HepG2 (cell line): ENCODE data around the gene RNH1. TPM values are rescaled to one million over a fixed set of nuclear protein-coding genes. Genes with fewer than 3 reads are reported as not detected.

Experiments used
- DNMT3B ChIP-seq: conservative IDR thresholded peaks from 2 replicates; pipeline ENCODE4 v1.6.1; 2016; ENCODE audit warnings: missing biosample characterization, control low read depth
- HDAC2 ChIP-seq: sonication (generic); formaldehyde crosslinking; IDR thresholded peaks from 2 replicates; pipeline ENCODE4 v1.4.0; 2020; ENCODE audit warnings: missing genetic modification reagents
- KAT2B ChIP-seq: fragments of 150-350 bp; IDR thresholded peaks from 2 replicates; pipeline ENCODE4 v1.6.1; 2014; ENCODE audit warnings: low read depth, low read length, borderline replicate concordance
- KLF11 ChIP-seq: IDR thresholded peaks from 2 replicates; pipeline ENCODE4 v1.6.1; 2016; ENCODE audit warnings: missing compliant biosample characterization
- SIN3A ChIP-seq: IDR thresholded peaks from 2 replicates; pipeline ENCODE4 v1.6.1; 2011; ENCODE audit warnings: low read depth, mild to moderate bottlenecking, control low read depth, low read length, borderline replicate concordance
- SIX4 ChIP-seq: sonication (generic); formaldehyde crosslinking; IDR thresholded peaks from 2 replicates; pipeline ENCODE4 v1.4.0; 2020; ENCODE audit warnings: missing genetic modification reagents
- SKI ChIP-seq: fragments of 450-650 bp; IDR thresholded peaks from one replicate; pipeline ENCODE4 v1.6.1; 2018; ENCODE audit warnings: mild to moderate bottlenecking; ENCODE audit not compliant: partially characterized antibody
- SP140L ChIP-seq: sonication (generic); formaldehyde crosslinking; IDR thresholded peaks from 2 replicates; pipeline ENCODE4 v1.4.0; 2020; ENCODE audit warnings: missing genetic modification reagents, borderline replicate concordance
- SUZ12 ChIP-seq: fragments of 150-350 bp; IDR thresholded peaks from 2 replicates; pipeline ENCODE4 v1.6.1; 2014; ENCODE audit warnings: low read depth, low read length
- TARDBP ChIP-seq: sonication (generic); formaldehyde crosslinking; IDR thresholded peaks from 2 replicates; pipeline ENCODE4 v1.8.0; 2022; ENCODE audit warnings: mild to moderate bottlenecking, missing genetic modification reagents
- YEATS4 ChIP-seq: sonication (generic); formaldehyde crosslinking; IDR thresholded peaks from 2 replicates; pipeline ENCODE4 v1.4.0; 2020; ENCODE audit warnings: missing genetic modification reagents, borderline replicate concordance
- ZNF101 ChIP-seq: sonication (generic); formaldehyde crosslinking; IDR thresholded peaks from 2 replicates; pipeline ENCODE4 v1.4.0; 2020; ENCODE audit warnings: mild to moderate bottlenecking, low read depth, missing genetic modification reagents, borderline replicate concordance
- ZNF33B ChIP-seq: sonication (generic); formaldehyde crosslinking; IDR thresholded peaks from 2 replicates; pipeline ENCODE4 v1.5.1; 2020; ENCODE audit warnings: mild to moderate bottlenecking, missing genetic modification reagents
- ZNF720 ChIP-seq: sonication (generic); formaldehyde crosslinking; IDR thresholded peaks from 2 replicates; pipeline ENCODE4 v1.4.0; 2020; ENCODE audit warnings: missing genetic modification reagents
- ZNF816 ChIP-seq: sonication (generic); formaldehyde crosslinking; IDR thresholded peaks from 2 replicates; pipeline ENCODE4 v1.8.0; 2022; ENCODE audit warnings: missing genetic modification reagents, mild to moderate bottlenecking, borderline replicate concordance
- polyA plus RNA-seq, 8 experiments: library from polyadenylated mRNA; depleted of rRNA in 3 of 8; stranded (reverse) in 7 of 8; unstranded in 1 of 8; fragments of >200 nt; fragmentation: Illumina TruSeq in 4 of 8; extraction: Trizol in 4 of 8; gene quantifications; 2 replicates each; pipeline versions ENCODE4 v1.2.1 to v1.2.3, GENCODE V29; 2011 to 2016; ENCODE audit warnings: low read depth in 4 of 8, missing spikeins in 1 of 8, mixed read lengths in 1 of 8; ENCODE audit not compliant: insufficient read depth in 1 of 8
- total RNA-seq, 5 experiments: library from RNA; depleted of rRNA; stranded (reverse); fragments of >200 nt; fragmentation: Illumina TruSeq; extraction: Trizol; gene quantifications; 2 replicates each; pipeline ENCODE4 v1.2.3, GENCODE V29; 2016; ENCODE audit warnings: low read depth in 1 of 5
- TF ChIP-seq, protein P1 (sequence below): sonication (generic); formaldehyde crosslinking; IDR thresholded peaks from 2 replicates; pipeline ENCODE4 v1.4.0; 2020; ENCODE audit warnings: missing genetic modification reagents
- TF ChIP-seq, protein P2 (sequence below): sonication (generic); formaldehyde crosslinking; IDR thresholded peaks from 2 replicates; pipeline ENCODE4 v1.8.1; 2023; ENCODE audit warnings: mild to moderate bottlenecking, inconsistent platforms, moderate library complexity, missing genetic modification reagents, borderline replicate concordance
- TF ChIP-seq, protein P3 (sequence below): sonication (generic); formaldehyde crosslinking; IDR thresholded peaks from 2 replicates; pipeline ENCODE4 v1.5.0; 2020; ENCODE audit warnings: missing genetic modification reagents
- TF ChIP-seq, protein P4 (sequence below), 2 experiments: sonication (generic) in 1 of 2; formaldehyde crosslinking in 1 of 2; IDR thresholded peaks; 2 replicates each; pipeline versions ENCODE4 v1.4.0 to v1.6.1; 2016 to 2020; ENCODE audit warnings: borderline replicate concordance in 1 of 2, low read depth in 1 of 2, mild to moderate bottlenecking in 1 of 2, missing genetic modification reagents in 1 of 2

Gene RNH1
- total and polyA plus RNA-seq, 2 of the 13 experiments (the other 11 are each of a cell fraction or from before 2014, with no cell fraction given): 36.0 to 74.1 TPM

DNA sequence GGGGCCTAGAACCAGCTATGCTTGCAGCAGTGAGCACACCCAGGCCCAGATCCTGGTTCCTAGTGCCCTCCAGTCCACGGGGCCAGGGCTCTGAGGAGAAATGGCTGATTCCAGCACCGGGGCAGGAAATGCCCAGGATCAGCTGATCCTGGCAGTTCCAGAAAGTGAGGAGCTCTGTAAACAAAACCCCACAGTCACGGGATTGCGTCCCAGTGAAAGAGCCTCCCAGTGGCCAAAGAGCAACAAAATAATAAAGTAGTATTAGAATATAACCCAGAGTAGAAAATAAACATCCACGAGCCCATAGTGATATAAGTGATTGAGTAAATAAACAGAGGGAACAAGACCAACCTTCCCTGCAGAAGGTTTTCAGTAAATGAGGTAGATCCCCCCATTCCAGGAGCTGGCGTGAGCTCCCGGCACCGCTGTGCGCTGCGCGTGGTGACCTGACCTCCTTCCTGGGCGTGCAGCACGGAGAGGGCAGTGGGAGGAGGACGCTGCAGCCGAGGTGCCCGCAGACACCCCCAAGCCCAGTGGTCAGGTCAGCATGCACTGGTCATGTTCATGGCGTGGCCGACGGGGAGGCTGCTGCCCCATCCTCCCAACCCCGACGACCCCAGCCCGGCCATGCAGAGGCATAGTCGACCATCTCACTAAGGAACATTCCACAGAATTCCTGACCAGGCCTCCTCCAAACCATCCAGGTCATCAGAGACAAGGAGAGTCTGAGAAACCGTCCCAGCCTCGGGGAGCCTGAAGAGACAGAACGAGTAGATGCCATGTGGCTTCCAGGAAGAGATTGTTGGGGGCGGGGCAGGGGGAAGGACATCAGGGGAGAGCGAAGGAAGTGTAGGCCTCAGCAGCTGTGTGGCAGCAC is 37.1 kb downstream of the RNH1 start (continued):
- TF ChIP-seq, protein P1, sequence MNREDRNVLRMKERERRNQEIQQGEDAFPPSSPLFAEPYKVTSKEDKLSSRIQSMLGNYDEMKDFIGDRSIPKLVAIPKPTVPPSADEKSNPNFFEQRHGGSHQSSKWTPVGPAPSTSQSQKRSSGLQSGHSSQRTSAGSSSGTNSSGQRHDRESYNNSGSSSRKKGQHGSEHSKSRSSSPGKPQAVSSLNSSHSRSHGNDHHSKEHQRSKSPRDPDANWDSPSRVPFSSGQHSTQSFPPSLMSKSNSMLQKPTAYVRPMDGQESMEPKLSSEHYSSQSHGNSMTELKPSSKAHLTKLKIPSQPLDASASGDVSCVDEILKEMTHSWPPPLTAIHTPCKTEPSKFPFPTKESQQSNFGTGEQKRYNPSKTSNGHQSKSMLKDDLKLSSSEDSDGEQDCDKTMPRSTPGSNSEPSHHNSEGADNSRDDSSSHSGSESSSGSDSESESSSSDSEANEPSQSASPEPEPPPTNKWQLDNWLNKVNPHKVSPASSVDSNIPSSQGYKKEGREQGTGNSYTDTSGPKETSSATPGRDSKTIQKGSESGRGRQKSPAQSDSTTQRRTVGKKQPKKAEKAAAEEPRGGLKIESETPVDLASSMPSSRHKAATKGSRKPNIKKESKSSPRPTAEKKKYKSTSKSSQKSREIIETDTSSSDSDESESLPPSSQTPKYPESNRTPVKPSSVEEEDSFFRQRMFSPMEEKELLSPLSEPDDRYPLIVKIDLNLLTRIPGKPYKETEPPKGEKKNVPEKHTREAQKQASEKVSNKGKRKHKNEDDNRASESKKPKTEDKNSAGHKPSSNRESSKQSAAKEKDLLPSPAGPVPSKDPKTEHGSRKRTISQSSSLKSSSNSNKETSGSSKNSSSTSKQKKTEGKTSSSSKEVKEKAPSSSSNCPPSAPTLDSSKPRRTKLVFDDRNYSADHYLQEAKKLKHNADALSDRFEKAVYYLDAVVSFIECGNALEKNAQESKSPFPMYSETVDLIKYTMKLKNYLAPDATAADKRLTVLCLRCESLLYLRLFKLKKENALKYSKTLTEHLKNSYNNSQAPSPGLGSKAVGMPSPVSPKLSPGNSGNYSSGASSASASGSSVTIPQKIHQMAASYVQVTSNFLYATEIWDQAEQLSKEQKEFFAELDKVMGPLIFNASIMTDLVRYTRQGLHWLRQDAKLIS: no peak
- TF ChIP-seq, protein P2, sequence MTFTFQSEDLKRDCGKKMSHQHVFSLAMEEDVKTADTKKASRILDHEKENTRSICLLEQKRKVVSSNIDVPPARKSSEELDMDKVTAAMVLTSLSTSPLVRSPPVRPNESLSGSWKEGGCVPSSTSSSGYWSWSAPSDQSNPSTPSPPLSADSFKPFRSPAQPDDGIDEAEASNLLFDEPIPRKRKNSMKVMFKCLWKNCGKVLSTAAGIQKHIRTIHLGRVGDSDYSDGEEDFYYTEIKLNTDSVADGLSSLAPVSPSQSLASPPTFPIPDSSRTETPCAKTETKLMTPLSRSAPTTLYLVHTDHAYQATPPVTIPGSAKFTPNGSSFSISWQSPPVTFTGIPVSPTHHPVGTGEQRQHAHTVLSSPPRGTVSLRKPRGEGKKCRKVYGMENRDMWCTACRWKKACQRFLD (CRISPR knock-in tag): no peak
- TF ChIP-seq SIN3A (0 out of 2 replicates have a peak, but pooled peaks have one; percentile 69), ZNF101 (CRISPR knock-in tag) (no peak), SIX4 (CRISPR knock-in tag) (no peak), ZNF816 (CRISPR knock-in tag) (no peak), HDAC2 (CRISPR knock-in tag) (peak; percentile 71), KAT2B (no peak), SKI (no peak), SUZ12 (no peak), ZNF720 (CRISPR knock-in tag) (no peak), TARDBP (CRISPR knock-in tag) (no peak; the same call in 1 of the 2 replicates), SP140L (CRISPR knock-in tag) (no peak), ZNF33B (CRISPR knock-in tag) (no peak), DNMT3B (CRISPR knock-in tag) (no peak), YEATS4 (CRISPR knock-in tag) (peak; percentile 70; the same call in 1 of the 2 replicates), KLF11 (no peak)
- TF ChIP-seq, protein P3, sequence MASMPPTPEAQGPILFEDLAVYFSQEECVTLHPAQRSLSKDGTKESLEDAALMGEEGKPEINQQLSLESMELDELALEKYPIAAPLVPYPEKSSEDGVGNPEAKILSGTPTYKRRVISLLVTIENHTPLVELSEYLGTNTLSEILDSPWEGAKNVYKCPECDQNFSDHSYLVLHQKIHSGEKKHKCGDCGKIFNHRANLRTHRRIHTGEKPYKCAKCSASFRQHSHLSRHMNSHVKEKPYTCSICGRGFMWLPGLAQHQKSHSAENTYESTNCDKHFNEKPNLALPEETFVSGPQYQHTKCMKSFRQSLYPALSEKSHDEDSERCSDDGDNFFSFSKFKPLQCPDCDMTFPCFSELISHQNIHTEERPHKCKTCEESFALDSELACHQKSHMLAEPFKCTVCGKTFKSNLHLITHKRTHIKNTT (CRISPR knock-in tag): no peak
- TF ChIP-seq, protein P4, sequence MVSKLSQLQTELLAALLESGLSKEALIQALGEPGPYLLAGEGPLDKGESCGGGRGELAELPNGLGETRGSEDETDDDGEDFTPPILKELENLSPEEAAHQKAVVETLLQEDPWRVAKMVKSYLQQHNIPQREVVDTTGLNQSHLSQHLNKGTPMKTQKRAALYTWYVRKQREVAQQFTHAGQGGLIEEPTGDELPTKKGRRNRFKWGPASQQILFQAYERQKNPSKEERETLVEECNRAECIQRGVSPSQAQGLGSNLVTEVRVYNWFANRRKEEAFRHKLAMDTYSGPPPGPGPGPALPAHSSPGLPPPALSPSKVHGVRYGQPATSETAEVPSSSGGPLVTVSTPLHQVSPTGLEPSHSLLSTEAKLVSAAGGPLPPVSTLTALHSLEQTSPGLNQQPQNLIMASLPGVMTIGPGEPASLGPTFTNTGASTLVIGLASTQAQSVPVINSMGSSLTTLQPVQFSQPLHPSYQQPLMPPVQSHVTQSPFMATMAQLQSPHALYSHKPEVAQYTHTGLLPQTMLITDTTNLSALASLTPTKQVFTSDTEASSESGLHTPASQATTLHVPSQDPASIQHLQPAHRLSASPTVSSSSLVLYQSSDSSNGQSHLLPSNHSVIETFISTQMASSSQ (IDR thresholded peaks at IDR 0.05; ENCODE audit: low read depth): no peak
- TF ChIP-seq, protein P4 (CRISPR knock-in tag; IDR thresholded peaks at IDR 0.05; ENCODE audit: borderline replicate concordance): peak; percentile 34; the same call in 1 of the 2 replicates
